C1 segment of cervical spinal cord (tissue), 14 donors: ENCODE results near the gene FAM20C.

Experiments
- DNase-seq, 14 donors: peaks; one replicate each; lab custom pipeline; 2025; lab: John Stamatoyannopoulos, UW

FAM20C gene

GRCh38 chr7:301291-302053 is 109.1 kb downstream of the FAM20C start:
- DNase-seq, result no peak

GRCh38 chr7:302054-302992 is 110.0 kb downstream of the FAM20C start:
- no peak for DNase-seq

GRCh38 chr7:303425-303824 is 111.1 kb downstream of the FAM20C start:
- no peak for DNase-seq

- no peak for DNase-seq
Observed at GRCh38 chr7:303884-304573, 111.7 kb downstream of the FAM20C start.

GRCh38 chr7:304574-305409 is 112.4 kb downstream of the FAM20C start:
- DNase-seq, result no peak

- DNase-seq, result no peak
Observed at GRCh38 chr7:305410-306151, 113.2 kb downstream of the FAM20C start.

GRCh38 chr7:307970-308369 is 115.6 kb downstream of the FAM20C start:
- no peak for DNase-seq

- DNase-seq, result no peak
Observed at GRCh38 chr7:309586-310228, 117.3 kb downstream of the FAM20C start.
